SK-N-SH treated with all-trans-retinoic acid at 6 μM for 48 hours (cell line): Measurements from ENCODE around the gene SLC44A5.
A peak's percentile ranks its signal among the peaks of the same experiment; 100 is the strongest.

Source experiments
- ATAC-seq: fragments of 200-7000 bp; cut with Tn5 transposase; 3 replicates; pipeline ENCODE4 v1.9.1; 2020; ENCODE audit warnings: mild to moderate bottlenecking, moderate library complexity
- ARNTL ChIP-seq: fragments of 450-650 bp; formaldehyde crosslinking; IDR thresholded peaks from 2 replicates; pipeline ENCODE4 v1.5.0; 2020; ENCODE audit warnings: low read depth, mild to moderate bottlenecking, moderate library complexity, borderline replicate concordance
- CREB5 ChIP-seq: fragments of 250-450 bp; sonication (Bioruptor Pico); IDR thresholded peaks from 2 replicates; pipeline ENCODE4 v1.5.1; 2020; ENCODE audit warnings: low read depth, mild to moderate bottlenecking, moderate library complexity
- CSDC2 ChIP-seq: fragments of 250-450 bp; sonication (Bioruptor Pico); IDR thresholded peaks from 2 replicates; pipeline ENCODE4 v1.5.0; 2020; ENCODE audit warnings: mild to moderate bottlenecking, moderate library complexity
- CSRNP3 ChIP-seq: fragments of 250-450 bp; sonication (Bioruptor Pico); IDR thresholded peaks from 2 replicates; pipeline ENCODE4 v1.5.1; 2021; ENCODE audit warnings: mild to moderate bottlenecking, moderate library complexity
- ESRRG ChIP-seq: fragments of 250-450 bp; sonication (Bioruptor Pico); IDR thresholded peaks from 2 replicates; pipeline ENCODE4 v1.6.1; 2021; ENCODE audit warnings: mild to moderate bottlenecking
- GLIS3 ChIP-seq: fragments of 250-450 bp; sonication (Bioruptor Pico); IDR thresholded peaks from 2 replicates; pipeline ENCODE4 v1.5.0; 2020; ENCODE audit warnings: mild to moderate bottlenecking, moderate library complexity
- ISL1 ChIP-seq: fragments of 250-450 bp; sonication (Bioruptor Pico); IDR thresholded peaks from 2 replicates; pipeline ENCODE4 v2.1.2; 2022; ENCODE audit warnings: mild to moderate bottlenecking, moderate library complexity
- PATZ1 ChIP-seq: fragments of 250-450 bp; sonication (Bioruptor Pico); IDR thresholded peaks from 2 replicates; pipeline ENCODE4 v1.8.0; 2020; ENCODE audit warnings: mild to moderate bottlenecking, moderate library complexity, borderline replicate concordance
- POU6F1 ChIP-seq: fragments of 250-450 bp; sonication (Bioruptor Pico); IDR thresholded peaks from 2 replicates; pipeline ENCODE4 v1.8.0; 2021; ENCODE audit warnings: low read depth, mild to moderate bottlenecking, moderate library complexity, borderline replicate concordance
- PPARA ChIP-seq: fragments of 250-450 bp; sonication (Bioruptor Pico); IDR thresholded peaks from 2 replicates; pipeline ENCODE4 v1.5.0; 2020; ENCODE audit warnings: mild to moderate bottlenecking, borderline replicate concordance
- RARB ChIP-seq: fragments of 250-450 bp; sonication (Bioruptor Pico); IDR thresholded peaks from 2 replicates; pipeline ENCODE4 v1.8.0; 2021; ENCODE audit warnings: mild to moderate bottlenecking, moderate library complexity
- SNAI2 ChIP-seq: fragments of 250-450 bp; sonication (Bioruptor Pico); IDR thresholded peaks from 2 replicates; pipeline ENCODE4 v1.5.0; 2020; ENCODE audit warnings: mild to moderate bottlenecking, moderate library complexity
- TCF4 ChIP-seq: fragments of 250-450 bp; sonication (Bioruptor Pico); IDR thresholded peaks from 2 replicates; pipeline ENCODE4 v1.8.0; 2021; ENCODE audit warnings: mild to moderate bottlenecking, moderate library complexity, borderline replicate concordance
- TOX ChIP-seq: fragments of 250-450 bp; sonication (Bioruptor Pico); IDR thresholded peaks from 2 replicates; pipeline ENCODE4 v1.8.0; 2021; ENCODE audit warnings: mild to moderate bottlenecking, moderate library complexity, borderline replicate concordance
- TSHZ2 ChIP-seq: fragments of 250-450 bp; sonication (Bioruptor Pico); IDR thresholded peaks from 2 replicates; pipeline ENCODE4 v1.5.0; 2020; ENCODE audit warnings: mild to moderate bottlenecking, moderate library complexity
- ZC3H10 ChIP-seq: fragments of 250-450 bp; sonication (Bioruptor Pico); IDR thresholded peaks from 2 replicates; pipeline ENCODE4 v1.5.1; 2021; ENCODE audit warnings: mild to moderate bottlenecking, moderate library complexity
- ZFP30 ChIP-seq: fragments of 450-650 bp; formaldehyde crosslinking; IDR thresholded peaks from 2 replicates; pipeline ENCODE4 v1.5.0; 2022; ENCODE audit warnings: mild to moderate bottlenecking, moderate library complexity
- ZNF70 ChIP-seq: fragments of 450-650 bp; formaldehyde crosslinking; IDR thresholded peaks from 2 replicates; pipeline ENCODE4 v1.5.0; 2020; ENCODE audit warnings: mild to moderate bottlenecking, moderate library complexity
- ZNF8 ChIP-seq: fragments of 450-650 bp; formaldehyde crosslinking; IDR thresholded peaks from 2 replicates; pipeline ENCODE4 v1.5.0; 2020; ENCODE audit warnings: mild to moderate bottlenecking, moderate library complexity

The SLC44A5 gene

GRCh38 chr1:75275631-75276030 lies 335.3 kb downstream of the SLC44A5 start:
- TF ChIP-seq ARNTL (CRISPR knock-in tag) = no peak
- TF ChIP-seq ZFP30 = no peak
- no peak for TF ChIP-seq ZNF70 (CRISPR knock-in tag)
- no peak for TF ChIP-seq TOX (CRISPR knock-in tag)
- ATAC-seq = no peak

GRCh38 chr1:75274920-75275506 lies 335.9 kb downstream of the SLC44A5 start:
- no peak for ATAC-seq
- no peak for TF ChIP-seq ZC3H10 (CRISPR knock-in tag)
- peak; percentile 97 for TF ChIP-seq CREB5 (CRISPR knock-in tag)
- TF ChIP-seq ISL1 = peak; percentile 99

GRCh38 chr1:75273110-75273509 lies 337.8 kb downstream of the SLC44A5 start:
- TF ChIP-seq RARB (CRISPR knock-in tag) (no peak), ZFP30 (no peak), CREB5 (CRISPR knock-in tag) (no peak), CSRNP3 (no peak), ESRRG (CRISPR knock-in tag) (no peak), ZC3H10 (CRISPR knock-in tag) (no peak), PPARA (CRISPR knock-in tag) (no peak), CSDC2 (CRISPR knock-in tag) (no peak), TSHZ2 (CRISPR knock-in tag) (no peak), POU6F1 (CRISPR knock-in tag) (no peak)
- ATAC-seq = no peak

GRCh38 chr1:75265792-75266191 lies 345.1 kb downstream of the SLC44A5 start:
- ATAC-seq = peak; percentile 84
- TF ChIP-seq ARNTL (CRISPR knock-in tag) (no peak), PATZ1 (CRISPR knock-in tag) (no peak), ESRRG (CRISPR knock-in tag) (no peak), CSRNP3 (no peak), SNAI2 (CRISPR knock-in tag) (no peak), POU6F1 (CRISPR knock-in tag) (no peak), ZFP30 (no peak), GLIS3 (CRISPR knock-in tag) (no peak), TCF4 (CRISPR knock-in tag) (no peak), ZNF8 (CRISPR knock-in tag) (no peak), CSDC2 (CRISPR knock-in tag) (no peak)
